CD14-positive monocyte (primary cell): Measurements from ENCODE around the gene MPDU1. TPM values are rescaled to one million over a fixed set of nuclear protein-coding genes. Genes with fewer than 3 reads are reported as not detected.

Experiments
- DNase-seq, 3 donors: peaks; one replicate each; pipeline ENCODE4 v3.0.0-alpha.2; 2011 to 2022
- H2AFZ ChIP-seq: 2 replicates; pipeline ENCODE4 v1.6.0; 2012; ENCODE audit warnings: mild to moderate bottlenecking, low read depth, low read length, inconsistent platforms; ENCODE audit not compliant: insufficient read depth, poor library complexity, severe bottlenecking
- H3K27ac ChIP-seq, 2 donors: 1 replicate in 1 of 2; 2 replicates in 1 of 2; pipeline ENCODE4 v1.5.1; 2012 to 2013; ENCODE audit warnings: low read length in 2 of 2, control low read depth in 1 of 2, inconsistent platforms in 1 of 2, low read depth in 1 of 2, mild to moderate bottlenecking in 1 of 2
- H3K27me3 ChIP-seq, 2 donors: one replicate each; pipeline versions ENCODE4 v1.6.0 to v1.6.1; 2011 to 2013; ENCODE audit warnings: low read length in 2 of 2; ENCODE audit not compliant: control insufficient read depth in 2 of 2, insufficient read depth in 2 of 2
- H3K36me3 ChIP-seq, 2 donors: replicated peaks in 1 of 2; 1 replicate in 1 of 2; 2 replicates in 1 of 2; pipeline versions ENCODE4 v1.5.1 to v1.6.1; 2012 to 2013; ENCODE audit warnings: low read length in 2 of 2, control low read depth in 1 of 2, inconsistent platforms in 1 of 2, mild to moderate bottlenecking in 1 of 2; ENCODE audit not compliant: insufficient read depth in 2 of 2, control insufficient read depth in 1 of 2
- H3K4me1 ChIP-seq, 2 donors: 1 replicate in 1 of 2; 2 replicates in 1 of 2; pipeline versions ENCODE4 v1.5.1 to v1.6.1; 2012 to 2013; ENCODE audit warnings: low read length in 2 of 2, control low read depth in 1 of 2, inconsistent platforms in 1 of 2, mild to moderate bottlenecking in 1 of 2, moderate library complexity in 1 of 2; ENCODE audit not compliant: insufficient read depth in 2 of 2, control insufficient read depth in 1 of 2
- H3K4me2 ChIP-seq: replicated peaks from 2 replicates; pipeline ENCODE3; 2012; ENCODE audit warnings: low read length, moderate library complexity, mild to moderate bottlenecking; ENCODE audit not compliant: poor library complexity, severe bottlenecking; ENCODE audit errors: extremely low read depth
- H3K4me3 ChIP-seq, 3 experiments: fragments of 200-600 bp in 1 of 3; sonication (generic) in 1 of 3; replicated peaks in 1 of 3; 1 replicate in 2 of 3; 2 replicates in 1 of 3; pipeline ENCODE4 v1.5.1; 2011 to 2013; ENCODE audit warnings: low read length in 3 of 3, mild to moderate bottlenecking in 3 of 3, control low read depth in 2 of 3, low read depth in 2 of 3, inconsistent platforms in 1 of 3, moderate library complexity in 1 of 3
- H3K79me2 ChIP-seq: 2 replicates; pipeline ENCODE4 v1.6.0; 2012; ENCODE audit warnings: mild to moderate bottlenecking, control low read depth, inconsistent platforms, low read length, moderate library complexity; ENCODE audit not compliant: insufficient read depth
- H3K9ac ChIP-seq: 2 replicates; pipeline ENCODE4 v1.6.0; 2017; ENCODE audit warnings: low read length, mild to moderate bottlenecking; ENCODE audit not compliant: insufficient read depth, poor library complexity, severe bottlenecking
- H3K9me3 ChIP-seq, 2 donors: replicated peaks in 1 of 2; 1 replicate in 1 of 2; 2 replicates in 1 of 2; pipeline versions ENCODE4 v1.5.1 to v1.6.1; 2012 to 2013; ENCODE audit warnings: low read length in 2 of 2, control low read depth in 1 of 2; ENCODE audit not compliant: control insufficient read depth in 1 of 2, insufficient read depth in 1 of 2
- H4K20me1 ChIP-seq: 2 replicates; pipeline ENCODE4 v1.6.0; 2012; ENCODE audit warnings: mild to moderate bottlenecking, low read length, control low read depth, moderate library complexity; ENCODE audit not compliant: insufficient read depth
- H3K27ac Mint-ChIP-seq, 7 donors: one replicate each; pipeline ENCODE4 v1.8.0; 2020; ENCODE audit warnings: mild to moderate bottlenecking in 7 of 7, mixed read lengths in 7 of 7, moderate library complexity in 6 of 7, inconsistent platforms in 2 of 7
- H3K27me3 Mint-ChIP-seq, 3 donors: one replicate each; pipeline ENCODE4 v1.8.0; 2021 to 2022; ENCODE audit warnings: low read depth in 3 of 3, mild to moderate bottlenecking in 3 of 3, mixed read lengths in 3 of 3, moderate library complexity in 3 of 3, inconsistent platforms in 1 of 3
- H3K36me3 Mint-ChIP-seq, 2 donors: one replicate each; pipeline ENCODE4 v1.8.0; 2020; ENCODE audit warnings: mixed read lengths in 2 of 2, inconsistent platforms in 1 of 2, mild to moderate bottlenecking in 1 of 2
- H3K4me1 Mint-ChIP-seq: one replicate; pipeline ENCODE4 v1.8.0; 2020; ENCODE audit warnings: mild to moderate bottlenecking, mixed read lengths
- H3K4me3 Mint-ChIP-seq, 2 donors: one replicate each; pipeline ENCODE4 v1.8.0; 2020; ENCODE audit warnings: mild to moderate bottlenecking in 2 of 2, mixed read lengths in 2 of 2, moderate library complexity in 1 of 2
- H3K9me3 Mint-ChIP-seq, 7 donors: one replicate each; pipeline ENCODE4 v1.8.0; 2020 to 2022; ENCODE audit warnings: mixed read lengths in 7 of 7, mild to moderate bottlenecking in 6 of 7, moderate library complexity in 6 of 7, inconsistent platforms in 2 of 7
- WGBS: methylation state at CpG from one replicate; pipeline ENCODE4 v1.1.5; 2013; ENCODE audit warnings: missing lambda C conversion rate; ENCODE audit not compliant: insufficient coverage; 5-methylcytosine and 5-hydroxymethylcytosine counted together
- intact Hi-C, 2 donors: fragments of 100-400 bp; cut with micrococcal nuclease; formaldehyde crosslinking; loops; one replicate each; pipeline versions ENCODE4 v1.15.0 to v1.15.1; 2023
- polyA plus RNA-seq, 3 donors: library from polyadenylated mRNA; depleted of rRNA in 1 of 3; unstranded in 2 of 3; stranded (reverse) in 1 of 3; fragments of 300-500 nt in 2 of 3; fragments of >200 nt in 1 of 3; fragmentation: Illumina TruSeq in 2 of 3; gene quantifications; 1 replicate in 2 of 3; 2 replicates in 1 of 3; pipeline ENCODE4 v1.2.3, GENCODE V29; 2012 to 2021
- TF ChIP-seq, protein P1 (sequence below): fragments of 200-600 bp; IDR thresholded peaks from one replicate; pipeline ENCODE4 v1.8.0; 2022; ENCODE audit warnings: antibody characterized with exemption, mild to moderate bottlenecking

The MPDU1 gene
- polyA plus RNA-seq, 3 donors: 100 to 107 (median 103) TPM

DNA sequence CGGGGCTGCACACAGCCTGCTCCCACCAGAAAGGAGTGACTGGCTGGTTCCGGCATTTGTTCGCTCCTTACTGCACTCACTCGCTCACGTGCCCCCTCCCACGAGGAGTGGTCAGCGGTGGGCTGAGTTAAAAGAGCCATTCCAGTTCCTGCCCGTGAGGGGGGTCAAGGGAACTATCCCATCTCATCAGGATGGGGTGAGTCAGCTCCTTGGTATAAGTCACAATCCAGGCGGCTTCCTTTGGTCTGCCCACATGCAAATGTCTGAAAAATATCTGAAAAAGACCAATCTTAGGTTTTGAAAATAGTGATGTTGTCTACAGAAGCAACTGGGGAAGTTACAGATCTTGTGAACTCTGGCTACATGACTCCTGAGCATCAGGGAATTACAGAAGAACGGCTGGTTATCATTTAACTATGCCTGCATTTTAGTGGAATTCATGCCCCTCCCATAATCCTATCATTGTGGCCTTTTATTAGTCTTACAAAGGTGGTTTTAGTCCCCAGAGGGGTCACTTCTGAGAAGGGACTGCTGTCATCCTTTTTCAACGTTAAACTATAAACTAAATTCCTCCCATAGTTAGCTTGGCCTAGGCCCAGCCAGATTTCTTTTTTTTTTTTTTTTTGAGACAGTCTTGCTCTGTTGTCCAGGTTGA is 44.6 kb upstream of the MPDU1 start:
- TF ChIP-seq, protein P1, sequence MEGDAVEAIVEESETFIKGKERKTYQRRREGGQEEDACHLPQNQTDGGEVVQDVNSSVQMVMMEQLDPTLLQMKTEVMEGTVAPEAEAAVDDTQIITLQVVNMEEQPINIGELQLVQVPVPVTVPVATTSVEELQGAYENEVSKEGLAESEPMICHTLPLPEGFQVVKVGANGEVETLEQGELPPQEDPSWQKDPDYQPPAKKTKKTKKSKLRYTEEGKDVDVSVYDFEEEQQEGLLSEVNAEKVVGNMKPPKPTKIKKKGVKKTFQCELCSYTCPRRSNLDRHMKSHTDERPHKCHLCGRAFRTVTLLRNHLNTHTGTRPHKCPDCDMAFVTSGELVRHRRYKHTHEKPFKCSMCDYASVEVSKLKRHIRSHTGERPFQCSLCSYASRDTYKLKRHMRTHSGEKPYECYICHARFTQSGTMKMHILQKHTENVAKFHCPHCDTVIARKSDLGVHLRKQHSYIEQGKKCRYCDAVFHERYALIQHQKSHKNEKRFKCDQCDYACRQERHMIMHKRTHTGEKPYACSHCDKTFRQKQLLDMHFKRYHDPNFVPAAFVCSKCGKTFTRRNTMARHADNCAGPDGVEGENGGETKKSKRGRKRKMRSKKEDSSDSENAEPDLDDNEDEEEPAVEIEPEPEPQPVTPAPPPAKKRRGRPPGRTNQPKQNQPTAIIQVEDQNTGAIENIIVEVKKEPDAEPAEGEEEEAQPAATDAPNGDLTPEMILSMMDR: no peak
- no peak overlapping the region for H3K4me3 ChIP-seq
- peaks cover 2% of the 10 kb centered on the region for H3K4me1 Mint-ChIP-seq
- no peaks in the 10 kb centered on the region for H3K79me2 ChIP-seq
- no peaks in the 10 kb centered on the region for H4K20me1 ChIP-seq
- no peak overlapping the region for H3K27ac ChIP-seq
- H3K4me3 Mint-ChIP-seq: no peak overlapping the region
- H3K36me3 Mint-ChIP-seq: no peaks in the 10 kb centered on the region
- no peak overlapping the region for H3K9ac ChIP-seq
- H3K4me2 ChIP-seq: no peak overlapping the region
- H3K9me3 ChIP-seq: peaks cover 17 to 20% of the 10 kb centered on the region in 2 donors
- no peak overlapping the region for H3K27ac Mint-ChIP-seq
- H2AFZ ChIP-seq: no peak overlapping the region
- H3K4me1 ChIP-seq: no peaks in the 10 kb centered on the region
- 92% methylated on average over 5 of the region's 11 CpGs for WGBS
- no peaks in the 10 kb centered on the region for H3K36me3 ChIP-seq
- peaks cover 12 to 30% (median 18%) of the 10 kb centered on the region in 7 donors for H3K9me3 Mint-ChIP-seq
- DNase-seq: no peak
- intact Hi-C loops: no loop called here
- H3K27me3 Mint-ChIP-seq: peaks cover 4 to 9% (median 5%) of the 10 kb centered on the region in 3 donors
- no peaks in the 10 kb centered on the region for H3K27me3 ChIP-seq

DNA sequence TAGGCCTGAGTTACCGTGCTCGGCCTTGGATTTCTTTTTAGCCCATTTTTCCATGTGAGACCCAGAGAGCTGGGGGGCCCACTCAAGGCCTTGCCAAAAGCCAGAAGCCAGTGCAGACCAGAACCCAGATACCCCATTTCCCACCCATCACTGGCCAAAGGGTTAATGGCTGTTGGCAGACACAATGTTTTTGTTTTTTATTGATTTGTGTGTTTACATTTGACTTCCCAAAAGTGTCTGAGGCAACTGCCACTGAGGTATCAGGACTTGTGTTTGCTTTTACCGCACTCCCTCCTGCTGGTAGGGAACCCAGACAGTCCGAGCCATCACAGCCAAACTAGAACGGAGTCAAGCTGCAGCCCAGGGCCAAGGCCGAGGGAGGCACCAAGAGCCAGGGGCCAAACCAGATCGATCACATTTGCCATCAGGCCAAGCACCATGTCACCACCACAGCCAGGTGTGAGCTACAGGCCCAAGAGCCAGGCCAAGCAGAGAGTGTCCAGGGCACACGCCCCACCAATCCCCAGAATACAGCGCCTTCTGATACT is 42.5 kb upstream of the MPDU1 start:
- Histone ChIP-seq H3K9ac (no peak overlapping the region), H4K20me1 (no peaks in the 10 kb centered on the region), H3K27me3 (no peaks in the 10 kb centered on the region), H2AFZ (no peak overlapping the region), H3K27ac (no peak overlapping the region), H3K9me3 (peaks cover 17 to 20% of the 10 kb centered on the region in 2 donors), H3K4me2 (no peak overlapping the region), H3K4me3 (no peak overlapping the region), H3K36me3 (no peaks in the 10 kb centered on the region), H3K4me1 (no peaks in the 10 kb centered on the region), H3K79me2 (no peaks in the 10 kb centered on the region)
- intact Hi-C loops: no loop called here
- TF ChIP-seq, protein P1: no peak
- 100% methylated on average over 6 of the region's 9 CpGs for WGBS
- Mint-ChIP-seq H3K27me3 (peaks cover 4 to 7% (median 5%) of the 10 kb centered on the region in 3 donors), H3K4me3 (no peak overlapping the region), H3K27ac (no peak overlapping the region), H3K9me3 (peaks cover 12 to 25% (median 18%) of the 10 kb centered on the region in 7 donors), H3K36me3 (no peaks in the 10 kb centered on the region), H3K4me1 (no peaks in the 10 kb centered on the region)
- no peak for DNase-seq
